GM19238 (cell line): ENCODE results near the gene SERP2.
A peak's percentile ranks its signal among the peaks of the same experiment; 100 is the strongest.

ENCODE experiments used
- DNase-seq: peaks from one replicate; pipeline ENCODE4 v3.0.0; 2011; ENCODE audit warnings: low spot score; ENCODE audit not compliant: insufficient read length

The SERP2 gene

GRCh38 chr13:44434766-44435141, 61.1 kb downstream of the SERP2 start:
- no peak for DNase-seq

GRCh38 chr13:44435142-44435918, 61.7 kb downstream of the SERP2 start:
- DNase-seq, result peak; percentile 52

DNA sequence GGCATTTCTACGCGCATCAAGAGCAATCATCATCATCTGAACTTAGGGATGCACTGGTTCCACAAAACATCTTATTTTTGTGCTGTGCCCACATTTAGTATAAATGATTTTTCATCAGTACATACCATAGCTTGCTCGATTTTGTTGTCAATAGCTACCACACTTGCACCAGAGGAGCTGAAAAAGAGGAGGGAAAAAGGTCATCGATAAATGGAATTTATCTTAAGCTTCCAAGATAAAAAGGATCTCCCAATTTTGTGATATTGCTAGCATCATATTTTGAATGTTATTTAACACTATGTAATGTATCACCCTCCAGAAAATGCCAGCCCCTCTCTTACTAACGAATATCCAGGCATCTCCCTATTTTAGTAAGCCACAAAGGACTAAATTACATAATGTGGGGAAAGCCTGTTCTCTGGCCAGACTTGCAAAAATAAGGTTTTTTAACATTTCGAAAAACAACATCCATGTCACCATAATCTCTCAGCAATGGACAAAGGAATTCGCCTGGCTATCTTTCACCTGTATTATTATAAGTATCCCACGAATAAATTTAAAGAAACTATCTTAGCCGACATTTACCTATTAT, 62.4 kb downstream of the SERP2 start:
- DNase-seq, result no peak

GRCh38 chr13:44436589-44437337, 63.1 kb downstream of the SERP2 start:
- DNase-seq, result no peak

DNA sequence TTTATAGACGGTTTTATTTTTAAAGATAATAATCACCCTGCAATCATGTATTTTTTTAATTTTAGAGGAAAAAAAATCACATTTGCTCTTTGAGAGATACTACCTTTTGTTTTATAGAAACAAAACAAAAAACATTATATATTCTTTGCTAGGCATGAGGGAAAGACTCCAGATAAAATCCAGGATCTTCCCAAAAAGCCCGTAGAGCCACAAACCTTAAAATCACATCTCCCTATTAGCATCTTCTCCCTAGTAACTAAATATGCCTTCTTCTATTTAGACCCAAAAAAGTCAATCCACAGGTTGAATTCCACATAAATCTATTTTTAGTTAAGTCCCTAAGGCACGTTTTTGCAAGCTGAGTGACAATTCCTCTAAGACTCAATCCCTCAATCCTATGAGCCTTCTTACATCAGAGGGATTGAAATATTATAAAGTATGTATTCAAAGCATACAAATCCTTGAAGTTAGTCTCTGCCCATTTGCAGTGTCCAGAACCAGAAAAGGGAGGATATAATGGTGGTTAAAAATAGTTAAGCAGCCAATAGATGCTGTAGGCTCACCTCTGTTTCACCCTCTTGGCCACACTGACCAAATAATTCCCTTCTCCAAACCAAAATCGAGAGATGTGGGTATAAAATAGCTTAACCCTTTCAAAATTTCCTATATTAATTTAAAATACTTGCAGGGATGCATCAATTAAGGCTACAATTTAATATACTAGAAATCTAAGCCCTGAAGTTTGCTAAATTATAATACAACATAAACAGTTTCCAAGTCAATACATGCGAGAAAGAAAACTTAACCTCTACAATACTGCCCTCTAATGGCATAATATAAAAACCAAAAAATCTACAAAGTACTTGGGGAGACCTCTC, 64.0 kb downstream of the SERP2 start:
- DNase-seq, result no peak

GRCh38 chr13:44438234-44438579, 64.6 kb downstream of the SERP2 start:
- DNase-seq, result no peak

DNA sequence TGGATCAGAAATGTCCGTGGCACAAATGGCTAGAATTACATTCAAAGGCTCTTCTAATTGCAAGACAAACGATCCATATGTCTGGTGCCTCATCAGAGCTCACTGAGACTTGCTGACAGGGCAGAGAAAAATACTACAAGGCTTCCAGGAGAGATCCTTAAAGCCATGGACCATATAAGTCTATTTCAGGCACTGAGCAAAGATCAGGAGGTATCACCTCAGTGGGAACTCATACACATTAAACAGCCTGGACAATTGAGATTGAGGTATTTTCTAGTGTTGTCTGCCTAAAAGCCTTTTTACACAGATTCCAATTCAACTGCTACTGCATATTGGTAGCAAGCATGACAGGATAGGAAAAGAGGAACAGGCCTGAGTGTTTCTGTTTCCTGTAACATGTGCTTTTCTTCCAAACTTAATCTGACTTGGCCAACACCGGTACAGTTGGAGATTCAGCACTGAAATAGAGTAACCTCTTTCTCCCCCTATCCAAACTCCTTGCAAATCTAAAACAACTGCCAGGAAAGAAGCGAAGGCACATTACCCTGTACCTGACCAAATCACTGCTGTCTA, 65.9 kb downstream of the SERP2 start:
- DNase-seq, result no peak

DNA sequence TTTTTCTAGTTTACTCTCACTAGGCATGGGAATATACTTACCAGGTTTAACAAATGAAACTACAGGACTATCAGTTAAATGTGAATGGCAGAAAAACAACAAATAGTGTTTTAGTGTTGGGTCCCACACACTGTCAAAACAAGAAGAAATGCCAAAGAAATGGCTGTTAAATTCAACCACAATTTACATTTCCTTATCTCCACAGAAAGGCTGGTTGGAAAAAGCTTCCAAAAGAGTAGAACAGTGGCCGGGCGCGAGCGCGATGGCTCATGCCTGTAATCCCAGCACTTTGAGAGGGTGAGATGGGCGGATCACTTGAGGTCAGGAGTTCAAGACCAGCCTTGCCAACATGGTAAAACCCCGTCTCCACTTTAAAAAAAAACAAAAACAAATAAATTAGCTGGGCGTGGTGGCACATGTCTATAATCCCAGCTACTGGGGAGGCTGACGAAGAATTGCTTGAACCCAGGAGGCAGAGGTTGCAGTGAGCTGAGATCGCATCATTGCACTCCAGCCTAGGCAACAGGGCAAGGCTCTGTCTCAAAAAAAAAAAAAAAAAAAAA, 66.5 kb downstream of the SERP2 start:
- DNase-seq, result no peak
